NCI-H524 (cell line): Measurements from ENCODE around the gene ERCC1.

Source experiments
- DNase-seq, 2 experiments: peaks; one replicate each; lab custom pipeline; 2025; lab: John Stamatoyannopoulos, UW

ERCC1 gene

DNA sequence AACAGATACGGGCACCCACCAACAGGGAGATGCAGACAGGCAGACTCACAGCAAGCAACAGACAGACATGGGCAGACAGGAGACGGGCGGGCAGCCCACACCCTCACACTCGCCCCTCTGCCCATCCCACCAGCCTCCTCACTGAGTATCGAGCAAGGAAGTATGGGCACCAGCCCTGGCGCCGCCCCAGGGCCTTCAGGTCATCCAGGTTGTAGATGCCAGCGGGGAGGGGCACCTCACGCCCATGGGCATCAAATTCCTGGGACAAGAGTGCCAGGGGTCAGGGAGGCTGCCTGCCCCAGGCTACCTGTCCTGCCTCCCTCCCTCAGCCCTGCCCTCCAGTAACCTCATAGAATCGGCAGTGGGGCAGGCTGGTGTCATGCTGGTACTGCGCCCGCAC lies 59.0 kb downstream of the ERCC1 start:
- DNase-seq, result no peak

GRCh38 chr19:45363861-45364459 lies 59.8 kb downstream of the ERCC1 start:
- DNase-seq, result no peak

- no peak for DNase-seq
Observed at GRCh38 chr19:45362291-45362690, 61.4 kb downstream of the ERCC1 start.

- DNase-seq, result no peak
Observed at GRCh38 chr19:45361608-45362007, 62.1 kb downstream of the ERCC1 start.

- no peak for DNase-seq
Observed at GRCh38 chr19:45358213-45358792, 65.4 kb downstream of the ERCC1 start.

- DNase-seq, result no peak
Observed at GRCh38 chr19:45357445-45357783, 66.3 kb downstream of the ERCC1 start.
